GM13976 (cell line): ENCODE measurements around the gene SOS1.

Source experiments
- DNase-seq: peaks from one replicate; pipeline ENCODE4 v3.0.0; 2012; ENCODE audit warnings: low spot score
- CTCF ChIP-seq: IDR thresholded peaks from 2 replicates; pipeline ENCODE4 v1.5.1; 2012; ENCODE audit warnings: borderline replicate concordance, mild to moderate bottlenecking; ENCODE audit not compliant: insufficient read depth; ENCODE audit errors: extremely low read depth, missing control alignments, control extremely low read depth
- in situ Hi-C: fragments of 300-500 bp; cut with MboI; formaldehyde crosslinking; loops from one replicate; pipeline ENCODE4 v1.12.0; 2022; ENCODE audit warnings: low sequenced_read_pairs, mixed read lengths, inconsistent platforms; ENCODE audit not compliant: unreplicated experiment

The SOS1 gene

GRCh38 chr2:38934742-38935141, 186.1 kb downstream of the SOS1 start:
- DNase-seq = no peak
- in situ Hi-C loops = no loop called here
- no peak for TF ChIP-seq CTCF

GRCh38 chr2:38933653-38934052, 187.2 kb downstream of the SOS1 start:
- DNase-seq = no peak
- in situ Hi-C loops = no loop called here
- TF ChIP-seq CTCF = no peak

- in situ Hi-C loops = no loop called here
- no peak for TF ChIP-seq CTCF
- DNase-seq = no peak
These were observed 188.3 kb downstream of the SOS1 start for GRCh38 chr2:38932586-38932985.
